Measurements from ENCODE around the gene LZTFL1.

The LZTFL1 gene

GRCh38 chr3:45885979-45886705 lies 44.2 kb upstream of the LZTFL1 start, which contains the start of gene CCR9:
Gene CCR9, plus strand, starts transcription at chr3:45886543. Its CDS starts 8,391 bp downstream, at chr3:45894934.
- H3K4me3 ChIP-seq (replicated peaks; ENCODE audit: low read depth, low read length) = no peak within 1 kb of the TSS
- H3K36me3 ChIP-seq (ENCODE audit: control insufficient read depth, insufficient read depth, low read length) = no peaks in the 10 kb centered on the region
- H3K27me3 ChIP-seq (replicated peaks; ENCODE audit: control insufficient read depth, insufficient read depth, low read length) = no peaks in the 10 kb centered on the region; the same call in 1 of the 2 replicates
- DNase-seq (ENCODE audit: extremely low read depth, insufficient read length) = no peak
- no peak for TF ChIP-seq CTCF (IDR thresholded peaks at IDR 0.05; ENCODE audit: insufficient read depth, low read length, poor library complexity, severe bottlenecking)

- TF ChIP-seq CTCF (IDR thresholded peaks at IDR 0.05; ENCODE audit: insufficient read depth, low read length, poor library complexity, severe bottlenecking) = no peak
- peak; percentile 36 for DNase-seq (ENCODE audit: extremely low read depth, insufficient read length)
- Histone ChIP-seq H3K27me3 (replicated peaks; ENCODE audit: control insufficient read depth, insufficient read depth, low read length) (no peaks in the 10 kb centered on the region; the same call in 1 of the 2 replicates), H3K4me3 (replicated peaks; ENCODE audit: low read depth, low read length) (no peak overlapping the region), H3K36me3 (ENCODE audit: control insufficient read depth, insufficient read depth, low read length) (no peaks in the 10 kb centered on the region)
Observed at GRCh38 chr3:45884368-45885201, 42.7 kb upstream of the LZTFL1 start.

- DNase-seq (ENCODE audit: extremely low read depth, insufficient read length) = peak; percentile 20
- Histone ChIP-seq H3K27me3 (replicated peaks; ENCODE audit: control insufficient read depth, insufficient read depth, low read length) (no peaks in the 10 kb centered on the region; the same call in 1 of the 2 replicates), H3K36me3 (ENCODE audit: control insufficient read depth, insufficient read depth, low read length) (no peaks in the 10 kb centered on the region), H3K4me3 (replicated peaks; ENCODE audit: low read depth, low read length) (no peak overlapping the region)
- no peak for TF ChIP-seq CTCF (IDR thresholded peaks at IDR 0.05; ENCODE audit: insufficient read depth, low read length, poor library complexity, severe bottlenecking)
Observed at GRCh38 chr3:45881078-45882022, 39.4 kb upstream of the LZTFL1 start.

GRCh38 chr3:45880725-45881077 lies 38.8 kb upstream of the LZTFL1 start:
- no peak for TF ChIP-seq CTCF (IDR thresholded peaks at IDR 0.05; ENCODE audit: insufficient read depth, low read length, poor library complexity, severe bottlenecking)
- Histone ChIP-seq H3K36me3 (ENCODE audit: control insufficient read depth, insufficient read depth, low read length) (no peaks in the 10 kb centered on the region), H3K27me3 (replicated peaks; ENCODE audit: control insufficient read depth, insufficient read depth, low read length) (no peaks in the 10 kb centered on the region; the same call in 1 of the 2 replicates)

GRCh38 chr3:45878124-45878523 lies 36.2 kb upstream of the LZTFL1 start:
- no peaks in the 10 kb centered on the region; the same call in 1 of the 2 replicates for H3K27me3 ChIP-seq (replicated peaks; ENCODE audit: control insufficient read depth, insufficient read depth, low read length)

More at GRCh38 chr3:45880725-45881077, 38.8 kb upstream of the LZTFL1 start:
- DNase-seq (ENCODE audit: extremely low read depth, insufficient read length) = no peak
- H3K4me3 ChIP-seq (replicated peaks; ENCODE audit: low read depth, low read length) = no peak overlapping the region

More at GRCh38 chr3:45878124-45878523, 36.2 kb upstream of the LZTFL1 start:
- Histone ChIP-seq H3K36me3 (ENCODE audit: control insufficient read depth, insufficient read depth, low read length) (no peaks in the 10 kb centered on the region), H3K4me3 (replicated peaks; ENCODE audit: low read depth, low read length) (no peak overlapping the region)
- TF ChIP-seq CTCF (IDR thresholded peaks at IDR 0.05; ENCODE audit: insufficient read depth, low read length, poor library complexity, severe bottlenecking) = no peak
- no peak for DNase-seq (ENCODE audit: extremely low read depth, insufficient read length)
